ENCODE data around the gene GFRA4.

DNA sequence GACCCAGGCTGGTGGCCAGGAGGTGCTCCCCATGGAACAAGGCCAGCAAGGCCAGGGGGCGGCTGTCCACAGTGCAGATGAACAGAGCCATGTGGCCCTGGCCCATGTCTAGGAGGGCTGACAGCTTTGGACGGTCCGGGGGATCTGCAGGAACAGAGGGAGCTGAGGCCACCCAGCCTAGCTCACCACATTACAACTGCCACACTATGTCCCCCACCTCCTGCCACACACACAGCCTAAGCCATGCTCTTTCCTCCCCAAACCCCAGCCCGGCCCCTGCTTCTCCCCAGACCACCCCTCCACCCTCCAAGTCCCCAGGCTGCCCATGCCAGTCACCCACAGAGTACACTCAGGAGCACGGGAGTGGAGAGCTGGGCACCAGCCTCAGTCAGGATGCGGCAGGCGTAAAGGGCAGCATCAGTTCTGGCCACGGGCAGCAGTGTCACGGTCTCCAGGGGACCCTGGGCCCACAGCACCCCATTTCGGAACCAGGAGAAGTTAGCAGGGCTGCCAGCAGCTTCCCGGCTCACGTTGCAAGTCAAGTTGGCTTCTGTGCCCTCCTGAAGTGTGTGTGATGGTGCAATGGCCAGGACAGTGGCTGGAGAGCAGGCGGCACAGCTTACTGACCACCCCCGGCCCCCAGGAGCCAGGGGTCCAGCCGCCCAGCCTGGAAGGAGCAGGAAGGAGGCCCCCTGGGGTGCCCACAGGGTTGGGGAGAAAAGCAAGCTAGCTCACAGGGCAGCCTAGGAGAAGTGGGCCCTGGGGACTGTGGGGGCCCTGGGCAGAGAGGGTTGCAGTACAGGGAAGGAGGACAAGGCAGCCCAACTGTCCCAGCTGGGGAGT is 33.8 kb upstream of the GFRA4 start:
- TF ChIP-seq, protein P1, sequence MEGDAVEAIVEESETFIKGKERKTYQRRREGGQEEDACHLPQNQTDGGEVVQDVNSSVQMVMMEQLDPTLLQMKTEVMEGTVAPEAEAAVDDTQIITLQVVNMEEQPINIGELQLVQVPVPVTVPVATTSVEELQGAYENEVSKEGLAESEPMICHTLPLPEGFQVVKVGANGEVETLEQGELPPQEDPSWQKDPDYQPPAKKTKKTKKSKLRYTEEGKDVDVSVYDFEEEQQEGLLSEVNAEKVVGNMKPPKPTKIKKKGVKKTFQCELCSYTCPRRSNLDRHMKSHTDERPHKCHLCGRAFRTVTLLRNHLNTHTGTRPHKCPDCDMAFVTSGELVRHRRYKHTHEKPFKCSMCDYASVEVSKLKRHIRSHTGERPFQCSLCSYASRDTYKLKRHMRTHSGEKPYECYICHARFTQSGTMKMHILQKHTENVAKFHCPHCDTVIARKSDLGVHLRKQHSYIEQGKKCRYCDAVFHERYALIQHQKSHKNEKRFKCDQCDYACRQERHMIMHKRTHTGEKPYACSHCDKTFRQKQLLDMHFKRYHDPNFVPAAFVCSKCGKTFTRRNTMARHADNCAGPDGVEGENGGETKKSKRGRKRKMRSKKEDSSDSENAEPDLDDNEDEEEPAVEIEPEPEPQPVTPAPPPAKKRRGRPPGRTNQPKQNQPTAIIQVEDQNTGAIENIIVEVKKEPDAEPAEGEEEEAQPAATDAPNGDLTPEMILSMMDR (IDR thresholded peaks at IDR 0.05; ENCODE audit: low read length): no peak
- no peak for TF ChIP-seq EZH2 (optimal IDR thresholded peaks at IDR 0.05; ENCODE audit: low read depth, low read length)
- no peak for TF ChIP-seq EZH2phosphoT487 (IDR thresholded peaks at IDR 0.05; ENCODE audit: low read length)

Data from MM.1S (cell line).